B cell (primary cell): ENCODE measurements around the gene MED26. TPM values are rescaled to one million over a fixed set of nuclear protein-coding genes. Genes with fewer than 3 reads are reported as not detected.

ENCODE experiments used
- ATAC-seq: fragments of 200-7000 bp; cut with Tn5 transposase; one replicate; pipeline ENCODE4 v1.10.0; 2021; ENCODE audit warnings: low read depth, mild to moderate bottlenecking, moderate number of reproducible peaks, moderate library complexity
- CTCF ChIA-PET: fragments of 350-600 bp; sonication (Branson Sonifier 250); formaldehyde crosslinking; loops from one replicate; lab custom pipeline; 2021; ENCODE audit warnings: antibody characterized with exemption, inconsistent platforms; lab: Charles Lee
- POLR2A ChIA-PET: fragments of 350-600 bp; sonication (Branson Sonifier 250); formaldehyde crosslinking; loops from one replicate; lab custom pipeline; 2021; ENCODE audit warnings: antibody characterized with exemption; lab: Charles Lee
- DNase-seq: peaks from one replicate; pipeline ENCODE4 v3.0.0; 2013
- H2AFZ ChIP-seq: 2 replicates; pipeline ENCODE4 v1.6.1; 2012; ENCODE audit warnings: mild to moderate bottlenecking, low read depth, low read length; ENCODE audit not compliant: insufficient read depth, poor library complexity, severe bottlenecking
- H3K27ac ChIP-seq, 2 donors: 1 replicate in 1 of 2; 2 replicates in 1 of 2; pipeline ENCODE4 v1.5.1; 2012 to 2013; ENCODE audit warnings: low read length in 2 of 2, mild to moderate bottlenecking in 2 of 2, moderate library complexity in 1 of 2
- H3K27me3 ChIP-seq, 4 experiments: fragments of 200-600 bp in 1 of 4; sonication (generic) in 1 of 4; replicated peaks in 1 of 4; 1 replicate in 2 of 4; 2 replicates in 2 of 4; pipeline versions ENCODE4 v1.6.1 to v1.7.0; 2013 to 2016; ENCODE audit warnings: low read length in 3 of 4, mild to moderate bottlenecking in 2 of 4, mixed read lengths in 1 of 4, moderate library complexity in 1 of 4; ENCODE audit not compliant: insufficient read depth in 4 of 4, control insufficient read depth in 3 of 4; ENCODE audit errors: control extremely low read depth in 1 of 4
- H3K36me3 ChIP-seq, 2 experiments: replicated peaks in 1 of 2; 1 replicate in 1 of 2; 2 replicates in 1 of 2; pipeline versions ENCODE4 v1.6.1 to v1.7.1; 2013; ENCODE audit warnings: low read length in 1 of 2; ENCODE audit not compliant: insufficient read depth in 2 of 2, control insufficient read depth in 1 of 2; ENCODE audit errors: control extremely low read depth in 1 of 2, extremely low read depth in 1 of 2
- H3K4me1 ChIP-seq, 2 donors: fragments of 200-600 bp in 1 of 2; sonication (generic) in 1 of 2; 1 replicate in 1 of 2; 2 replicates in 1 of 2; pipeline versions ENCODE4 v1.5.1 to v1.6.1; 2013 to 2017; ENCODE audit warnings: low read length in 2 of 2; ENCODE audit not compliant: control insufficient read depth in 2 of 2, insufficient read depth in 2 of 2
- H3K4me2 ChIP-seq: replicated peaks from 2 replicates; pipeline ENCODE3; 2012; ENCODE audit warnings: mild to moderate bottlenecking, low read depth, low read length; ENCODE audit not compliant: poor library complexity, severe bottlenecking
- H3K4me3 ChIP-seq, 5 experiments: fragments of 200-600 bp in 1 of 5; sonication (generic) in 1 of 5; 1 replicate in 3 of 5; 2 replicates in 2 of 5; pipeline versions ENCODE4 v1.5.1 to v1.7.0; 2011 to 2016; ENCODE audit warnings: low read length in 4 of 5, mild to moderate bottlenecking in 4 of 5, low read depth in 2 of 5, control low read depth in 1 of 5, moderate library complexity in 1 of 5; ENCODE audit not compliant: insufficient read depth in 1 of 5; ENCODE audit errors: control extremely low read depth in 1 of 5, extremely low read depth in 1 of 5
- H3K79me2 ChIP-seq: fragments of 200-600 bp; sonication (generic); one replicate; pipeline ENCODE4 v1.6.0; 2016; ENCODE audit warnings: low read length; ENCODE audit not compliant: control insufficient read depth, insufficient read depth
- H3K9ac ChIP-seq: fragments of 200-600 bp; sonication (generic); 2 replicates; pipeline ENCODE4 v1.6.1; 2017; ENCODE audit warnings: mild to moderate bottlenecking, low read length, moderate library complexity
- H3K9me3 ChIP-seq, 3 donors: one replicate each; pipeline versions ENCODE4 v1.6.1 to v1.7.1; 2013; ENCODE audit warnings: low read length in 2 of 3; ENCODE audit not compliant: control insufficient read depth in 2 of 3, insufficient read depth in 1 of 3; ENCODE audit errors: control extremely low read depth in 1 of 3
- H4K20me1 ChIP-seq: 2 replicates; pipeline ENCODE4 v1.6.0; 2012; ENCODE audit warnings: mild to moderate bottlenecking, low read length; ENCODE audit not compliant: insufficient read depth, control insufficient read depth, poor library complexity, severe bottlenecking
- H3K27ac Mint-ChIP-seq: one replicate; pipeline ENCODE4 v1.8.0; 2021; ENCODE audit warnings: mixed read lengths
- H3K27me3 Mint-ChIP-seq: one replicate; pipeline ENCODE4 v1.8.0; 2021; ENCODE audit warnings: mixed read lengths
- H3K4me1 Mint-ChIP-seq: one replicate; pipeline ENCODE4 v1.8.0; 2021; ENCODE audit warnings: mixed read lengths
- H3K4me3 Mint-ChIP-seq: one replicate; pipeline ENCODE4 v1.8.0; 2021; ENCODE audit warnings: mixed read lengths
- H3K9me3 Mint-ChIP-seq: one replicate; pipeline ENCODE4 v1.8.0; 2022; ENCODE audit warnings: mixed read lengths; ENCODE audit not compliant: insufficient read depth
- CTCF ChIP-seq: fragments of 200-600 bp; IDR thresholded peaks from one replicate; pipeline ENCODE4 v1.8.0; 2022; ENCODE audit warnings: antibody characterized with exemption, mild to moderate bottlenecking
- EZH2 ChIP-seq: IDR thresholded peaks from 2 replicates; pipeline ENCODE4 v1.6.1; 2012; ENCODE audit warnings: borderline replicate concordance, low read depth, mild to moderate bottlenecking, moderate library complexity, low read length; ENCODE audit not compliant: insufficient read depth, poor library complexity, severe bottlenecking
- WGBS: methylation state at CpG from one replicate; pipeline ENCODE4 v1.1.5; 2013; ENCODE audit warnings: missing lambda C conversion rate; ENCODE audit not compliant: insufficient coverage; 5-methylcytosine and 5-hydroxymethylcytosine counted together
- intact Hi-C: fragments of 100-400 bp; cut with micrococcal nuclease; formaldehyde crosslinking; loops from one replicate; pipeline ENCODE4 v1.10.0; 2022
- polyA plus RNA-seq: library from polyadenylated mRNA; depleted of rRNA; stranded (reverse); fragments of >200 nt; gene quantifications from 2 replicates; pipeline ENCODE4 v1.2.3, GENCODE V29; 2012
- total RNA-seq, 2 donors: library from RNA; stranded (reverse); fragments of 120-200 nt in 1 of 2; gene quantifications; 1 replicate in 1 of 2; 2 replicates in 1 of 2; pipeline versions ENCODE4 v1.2.3 to v1.2.4, GENCODE V29; 2013 to 2022

The MED26 gene
- total and polyA plus RNA-seq, 2 donors (not counting 1 experiment from before 2014, with no cell fraction given): 15.6 to 33.6 TPM

- peaks cover 46% of the 10 kb centered on the region for H3K4me1 Mint-ChIP-seq
- Histone ChIP-seq H3K4me1 (peaks cover 26 to 42% of the 10 kb centered on the region in 2 donors), H3K4me2 (peak within 1 kb of the TSS; percentile 97), H3K27ac (peak within 1 kb of the TSS; percentile 70 to 79), H3K27me3 (no peaks in the 10 kb centered on the region), H3K36me3 (peaks cover 2 to 39% of the 10 kb centered on the region in 2 experiments), H4K20me1 (peaks cover 44% of the 10 kb centered on the region), H2AFZ (peak within 1 kb of the TSS; percentile 94), H3K9me3 (no peaks in the 10 kb centered on the region), H3K9ac (peak within 1 kb of the TSS; percentile 84), H3K79me2 (peaks cover 72% of the 10 kb centered on the region), H3K4me3 (peak within 1 kb of the TSS; percentile 62 to 89 (median 83))
- TF ChIP-seq CTCF (no peak), EZH2 (no peak)
- intact Hi-C loops: loop anchor here (1.0 to 5.0 kb wide), 9 partner anchors 32 to 647 kb away; partner anchors contain the start of genes CHERP, DDA1, MED26 and MRPL34
- ChIA-PET POLR2A (interaction anchor here (0.6 to 4.1 kb wide), 12 partner anchors 16 to 555 kb away, joined by 3 to 35 read pairs (median 6); partner anchors contain the start of genes FAM32A, MED26 and USE1), CTCF (interaction anchor here (0.7 to 1.9 kb wide), 8 partner anchors 12 to 132 kb away, joined by 3 to 8 read pairs (median 4); partner anchors contain the start of gene MED26)
- ATAC-seq: peak; percentile 93
- H3K27ac Mint-ChIP-seq: peak within 1 kb of the TSS; percentile 97
- no peaks in the 10 kb centered on the region for H3K9me3 Mint-ChIP-seq
- no peaks in the 10 kb centered on the region for H3K27me3 Mint-ChIP-seq
- H3K4me3 Mint-ChIP-seq: peak within 1 kb of the TSS; percentile 99
- WGBS: under 1% methylated on average over 55 of the region's 60 CpGs
- peak; percentile 100 for DNase-seq
These were observed 32.1 kb upstream of the MED26 start, which contains the start of gene SMIM7 for GRCh38 chr19:16659832-16660708. TSS of gene SMIM7 (minus strand) at chr19:16660144. CDS start at chr19:16660110, 34 bp downstream.
